Ascending aorta (tissue), 2 donors: ENCODE data around the gene CABP1. TPM values are rescaled to one million over a fixed set of nuclear protein-coding genes. Genes with fewer than 3 reads are reported as not detected.
"Not testable (repeated sequence)": the region's sequence is repeated elsewhere in the genome, so short reads cannot be mapped to it uniquely, and the experiment has no call there.

Source experiments
- DNase-seq, 2 donors: peaks; one replicate each; pipeline ENCODE4 v3.0.0-alpha.2; 2019; ENCODE audit warnings: low spot score in 2 of 2
- H3K27ac ChIP-seq, 2 donors: fragments of 200-600 bp; sonication (generic); one replicate each; pipeline ENCODE4 v1.5.1; 2016 to 2017; ENCODE audit warnings: mild to moderate bottlenecking in 1 of 2
- H3K27me3 ChIP-seq: fragments of 200-600 bp; sonication (generic); one replicate; pipeline ENCODE4 v1.5.1; 2017
- H3K36me3 ChIP-seq, 2 donors: fragments of 200-600 bp; sonication (generic); one replicate each; pipeline ENCODE4 v1.5.1; 2016
- H3K4me1 ChIP-seq, 2 donors: fragments of 200-600 bp; sonication (generic); one replicate each; pipeline ENCODE4 v1.5.1; 2016 to 2017; ENCODE audit warnings: mild to moderate bottlenecking in 1 of 2
- H3K4me3 ChIP-seq, 2 donors: fragments of 200-600 bp; sonication (generic); one replicate each; pipeline ENCODE4 v1.5.1; 2016 to 2017; ENCODE audit warnings: mild to moderate bottlenecking in 1 of 2
- H3K9me3 ChIP-seq, 2 donors: fragments of 200-600 bp; sonication (generic); one replicate each; pipeline ENCODE4 v1.5.1; 2016
- intact Hi-C: fragments of 100-400 bp; cut with DNase I; formaldehyde crosslinking; loops from one replicate; pipeline ENCODE4 v1.15.1; 2023
- total RNA-seq: library from RNA; depleted of rRNA; stranded (reverse); fragments of >200 nt; gene quantifications from one replicate; pipeline ENCODE4 v1.1.0, GENCODE V29; 2016
- TF ChIP-seq, protein P1 (sequence below), 3 experiments: fragments of 200-600 bp in 2 of 3; fragments of 450-650 bp in 1 of 3; sonication (generic) in 2 of 3; IDR thresholded peaks; one replicate each; pipeline ENCODE4 v1.5.1; 2016 to 2019; ENCODE audit warnings: antibody characterized with exemption in 3 of 3, mild to moderate bottlenecking in 1 of 3, moderate library complexity in 1 of 3

Gene CABP1
- total RNA-seq, 1 donor from 2014 or later, result 0.32 TPM

DNA sequence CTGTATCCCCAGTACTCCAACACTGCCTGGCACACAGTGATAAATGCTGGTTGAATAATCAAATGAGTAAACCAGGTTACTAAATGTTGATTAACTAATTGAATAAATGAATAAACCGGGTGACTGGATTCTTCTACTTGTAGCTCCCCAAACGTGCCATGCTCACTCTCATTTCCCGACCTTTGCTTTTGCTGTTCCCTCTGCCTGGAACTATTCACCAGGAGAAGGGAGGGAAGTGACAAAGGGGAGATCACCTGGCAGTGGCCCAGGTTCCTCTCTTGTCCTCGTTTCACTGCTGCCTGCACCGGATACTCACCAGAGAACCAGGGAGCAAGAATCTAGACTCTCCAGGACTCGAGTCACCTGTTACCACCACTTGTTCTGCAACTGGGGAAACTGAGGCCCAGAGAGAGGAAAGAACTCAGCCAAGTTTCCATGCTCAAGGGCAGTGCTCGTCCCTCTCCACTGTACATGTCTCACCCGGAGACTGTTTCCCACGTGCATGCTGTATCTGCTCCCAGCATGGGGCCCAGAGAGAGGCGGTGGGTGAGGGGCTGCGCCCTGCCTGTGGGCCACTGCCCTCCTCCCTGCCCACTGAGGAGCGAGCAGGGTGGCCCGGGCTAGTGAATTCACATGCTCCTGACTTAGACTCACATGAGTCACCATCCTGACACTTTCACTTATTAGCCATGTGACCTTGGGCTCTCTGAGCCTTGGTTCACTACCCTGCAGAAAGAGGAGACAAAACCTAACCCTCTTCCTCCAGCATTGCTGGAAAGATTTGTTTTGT lies 41.6 kb upstream of the CABP1 start:
- no peak for DNase-seq
- Histone ChIP-seq H3K27ac (no peak overlapping the region), H3K9me3 (no peaks in the 10 kb centered on the region), H3K4me3 (no peak overlapping the region), H3K4me1 (no peaks in the 10 kb centered on the region), H3K36me3 (no peaks in the 10 kb centered on the region), H3K27me3 (no peaks in the 10 kb centered on the region)
- intact Hi-C loops, result no loop called here
- TF ChIP-seq, protein P1, sequence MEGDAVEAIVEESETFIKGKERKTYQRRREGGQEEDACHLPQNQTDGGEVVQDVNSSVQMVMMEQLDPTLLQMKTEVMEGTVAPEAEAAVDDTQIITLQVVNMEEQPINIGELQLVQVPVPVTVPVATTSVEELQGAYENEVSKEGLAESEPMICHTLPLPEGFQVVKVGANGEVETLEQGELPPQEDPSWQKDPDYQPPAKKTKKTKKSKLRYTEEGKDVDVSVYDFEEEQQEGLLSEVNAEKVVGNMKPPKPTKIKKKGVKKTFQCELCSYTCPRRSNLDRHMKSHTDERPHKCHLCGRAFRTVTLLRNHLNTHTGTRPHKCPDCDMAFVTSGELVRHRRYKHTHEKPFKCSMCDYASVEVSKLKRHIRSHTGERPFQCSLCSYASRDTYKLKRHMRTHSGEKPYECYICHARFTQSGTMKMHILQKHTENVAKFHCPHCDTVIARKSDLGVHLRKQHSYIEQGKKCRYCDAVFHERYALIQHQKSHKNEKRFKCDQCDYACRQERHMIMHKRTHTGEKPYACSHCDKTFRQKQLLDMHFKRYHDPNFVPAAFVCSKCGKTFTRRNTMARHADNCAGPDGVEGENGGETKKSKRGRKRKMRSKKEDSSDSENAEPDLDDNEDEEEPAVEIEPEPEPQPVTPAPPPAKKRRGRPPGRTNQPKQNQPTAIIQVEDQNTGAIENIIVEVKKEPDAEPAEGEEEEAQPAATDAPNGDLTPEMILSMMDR (IDR thresholded peaks at IDR 0.05), result no peak

DNA sequence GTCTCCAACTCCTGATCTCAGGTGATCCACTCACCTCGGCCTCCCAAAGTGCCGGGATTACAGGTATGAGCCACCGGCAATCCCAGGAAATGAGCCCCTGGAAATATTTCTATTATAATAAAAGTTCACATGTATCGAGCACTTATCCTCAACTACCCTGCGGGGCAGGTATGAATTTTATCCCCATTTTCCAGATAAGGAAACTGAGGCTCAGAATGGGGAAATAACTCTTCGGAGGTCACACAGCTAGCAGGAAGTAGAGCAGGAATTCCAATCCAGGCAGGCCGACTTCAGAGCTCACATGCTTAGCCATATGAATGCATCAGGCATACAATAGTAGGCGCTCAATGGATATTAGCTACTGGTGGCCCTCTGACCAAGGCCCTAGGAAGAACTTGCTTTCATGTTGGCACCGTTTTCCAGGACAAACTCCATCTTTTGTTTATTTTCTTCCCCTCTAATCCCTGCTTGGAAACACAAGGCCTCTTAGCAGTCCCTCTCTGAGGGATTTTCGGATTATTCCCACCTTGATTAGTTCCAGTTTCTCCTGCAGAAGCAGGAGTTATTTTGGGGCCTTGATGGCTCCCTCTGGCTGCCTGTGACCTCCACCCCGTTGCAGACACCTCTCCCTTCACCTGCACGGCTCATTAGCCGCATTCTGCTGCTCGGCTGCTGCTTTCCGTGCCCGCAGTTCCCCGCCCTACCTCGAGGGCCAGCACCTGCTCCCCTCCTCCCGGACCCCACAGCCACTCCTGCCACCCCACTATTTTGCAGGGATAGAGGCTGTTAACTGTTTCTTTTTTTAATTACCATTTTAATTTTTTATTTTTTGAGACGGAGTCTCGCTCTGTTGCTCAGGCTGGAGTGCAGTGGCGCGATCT lies 40.5 kb upstream of the CABP1 start:
- intact Hi-C loops, result no loop called here
- TF ChIP-seq, protein P1 (IDR thresholded peaks at IDR 0.05), result no peak
- no peak for DNase-seq
- H3K9me3 ChIP-seq, result no peaks in the 10 kb centered on the region
- no peak overlapping the region for H3K27ac ChIP-seq
- H3K36me3 ChIP-seq, result no peaks in the 10 kb centered on the region
- no peaks in the 10 kb centered on the region for H3K4me1 ChIP-seq
- H3K27me3 ChIP-seq, result no peaks in the 10 kb centered on the region
- no peak overlapping the region for H3K4me3 ChIP-seq

DNA sequence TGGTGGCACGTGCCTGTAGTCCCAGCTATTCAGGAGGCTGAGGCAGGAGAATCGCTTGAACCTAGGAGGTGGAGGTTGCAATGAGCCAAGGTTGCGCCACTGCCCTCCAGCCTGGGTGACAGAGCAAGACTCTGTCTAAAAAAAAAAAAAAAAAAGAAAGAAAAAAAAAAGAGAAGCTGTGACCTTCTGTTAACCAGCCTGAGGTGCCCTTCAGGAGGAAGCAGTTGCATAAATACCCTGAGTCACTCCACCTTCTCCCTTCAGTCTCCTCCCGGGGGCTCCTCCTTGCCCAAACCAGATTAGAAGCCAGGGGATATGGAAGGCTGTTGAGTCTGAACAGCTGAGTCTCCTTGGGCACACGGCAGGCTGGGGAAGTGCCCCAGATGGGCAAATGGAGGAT lies 38.0 kb upstream of the CABP1 start:
- DNase-seq, H3K27ac ChIP-seq, H3K9me3 ChIP-seq, H3K4me3 ChIP-seq, H3K4me1 ChIP-seq, H3K27me3 ChIP-seq, intact Hi-C loops, H3K36me3 ChIP-seq: not testable (repeated sequence)

DNA sequence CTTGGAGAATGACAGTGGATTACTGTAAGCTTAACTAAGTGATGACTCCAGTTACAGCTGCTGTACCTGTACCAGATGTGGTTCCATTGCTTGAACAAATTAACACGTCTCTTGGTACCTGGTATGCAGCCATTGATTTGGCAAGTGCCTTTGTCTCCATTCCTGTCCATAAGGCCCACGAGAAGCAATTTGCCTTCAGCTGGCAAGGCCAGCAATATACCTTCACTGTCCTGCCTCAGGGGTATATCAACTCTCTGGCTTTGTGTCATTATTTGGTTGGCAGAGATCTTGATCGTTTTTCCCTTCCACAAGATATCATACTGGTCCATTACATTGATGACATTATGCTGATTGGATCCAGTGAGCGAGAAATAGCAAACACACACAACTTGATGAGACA lies 29.9 kb upstream of the CABP1 start:
- H3K4me3 ChIP-seq, result no peak overlapping the region
- H3K27me3 ChIP-seq, result no peaks in the 10 kb centered on the region
- DNase-seq, result no peak
- TF ChIP-seq, protein P1 (IDR thresholded peaks at IDR 0.05), result no peak
- no peak overlapping the region for H3K27ac ChIP-seq
- intact Hi-C loops, result no loop called here
- no peaks in the 10 kb centered on the region for H3K4me1 ChIP-seq
- no peaks in the 10 kb centered on the region for H3K9me3 ChIP-seq
- H3K36me3 ChIP-seq, result no peaks in the 10 kb centered on the region

DNA sequence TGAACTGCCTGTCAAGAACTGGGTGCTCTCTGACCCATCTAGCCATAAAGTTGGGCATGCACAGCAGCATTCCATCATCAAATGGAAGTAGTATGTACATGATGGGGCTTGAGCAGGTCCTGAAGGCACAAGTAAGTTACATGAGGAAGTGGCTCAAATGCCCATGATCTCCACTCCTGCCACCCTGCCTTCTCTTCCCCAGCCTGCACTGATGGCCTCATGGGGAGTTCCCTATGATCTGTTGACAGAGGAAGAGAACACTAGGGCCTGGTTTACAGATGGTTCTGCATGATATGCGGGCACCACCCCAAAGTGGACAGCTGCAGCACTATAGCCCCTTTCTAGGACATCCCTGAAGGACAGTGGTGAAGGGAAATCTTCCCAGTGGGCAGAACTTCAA lies 28.9 kb upstream of the CABP1 start:
- intact Hi-C loops, H3K27ac ChIP-seq, H3K9me3 ChIP-seq, H3K36me3 ChIP-seq, DNase-seq, H3K4me1 ChIP-seq, H3K4me3 ChIP-seq, H3K27me3 ChIP-seq: not testable (repeated sequence)

DNA sequence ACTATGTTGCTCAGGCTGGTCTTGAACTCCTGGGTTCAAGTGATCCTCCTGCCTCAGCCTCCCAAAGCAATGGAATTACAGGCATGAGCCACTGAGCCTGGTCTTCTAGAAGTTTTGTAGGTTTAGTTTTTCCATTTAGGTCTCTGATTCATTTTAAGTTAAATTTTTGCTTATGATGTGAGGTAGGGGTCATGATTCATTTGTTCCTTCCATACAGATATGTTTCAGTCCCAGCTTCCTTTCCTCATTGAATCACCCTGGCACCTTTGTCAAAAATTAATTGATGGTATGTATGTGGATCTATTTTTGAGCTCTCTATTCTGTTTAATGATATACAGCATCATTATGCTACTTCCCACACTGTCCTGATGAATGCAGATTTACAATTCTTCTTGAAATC lies 25.6 kb upstream of the CABP1 start:
- Histone ChIP-seq H3K4me3 (no peak overlapping the region), H3K4me1 (no peaks in the 10 kb centered on the region), H3K27ac (no peak overlapping the region), H3K36me3 (no peaks in the 10 kb centered on the region), H3K9me3 (no peaks in the 10 kb centered on the region), H3K27me3 (no peaks in the 10 kb centered on the region)
- DNase-seq, result no peak
- intact Hi-C loops, result no loop called here
- TF ChIP-seq, protein P1 (IDR thresholded peaks at IDR 0.05), result no peak

DNA sequence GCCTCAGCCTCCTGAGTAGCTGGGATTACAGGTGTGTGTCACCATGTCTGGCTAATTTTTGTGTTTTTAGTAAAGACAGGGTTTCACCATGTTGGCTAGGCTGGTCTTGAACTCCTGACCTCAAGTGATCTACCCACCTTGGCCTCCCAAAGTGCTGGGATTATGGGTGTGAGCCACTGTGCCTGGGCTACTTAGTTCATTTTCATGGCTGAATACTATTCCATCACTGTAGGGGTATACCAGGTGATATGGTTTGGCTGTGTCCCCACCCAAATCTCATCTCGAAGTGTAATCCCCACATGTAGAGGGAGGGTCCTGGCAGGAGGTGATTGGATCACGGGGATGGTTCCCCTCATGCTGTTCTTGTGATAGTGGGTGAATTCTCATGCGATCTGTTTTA lies 23.2 kb upstream of the CABP1 start:
- intact Hi-C loops, H3K9me3 ChIP-seq, H3K4me1 ChIP-seq: not testable (repeated sequence)

DNA sequence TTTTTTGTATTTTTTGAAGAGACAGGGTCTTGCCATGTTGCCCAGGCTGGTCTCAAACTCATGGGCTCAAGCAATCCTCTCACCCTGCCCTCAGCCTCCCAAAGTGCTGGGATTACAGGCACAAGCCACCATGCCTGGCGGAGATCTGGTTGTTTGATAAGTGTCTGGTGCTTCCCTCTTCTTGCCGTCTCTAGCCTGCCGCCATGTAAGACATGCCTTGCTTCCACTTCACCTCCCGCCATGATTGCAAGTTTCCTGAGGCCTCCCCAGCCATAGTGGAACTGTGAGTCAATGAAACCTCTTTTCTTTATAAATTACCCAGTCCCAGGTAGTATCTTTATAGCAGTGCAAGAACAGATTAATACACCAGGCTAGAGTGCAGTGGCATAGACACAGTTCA lies 22.7 kb upstream of the CABP1 start:
- H3K27ac ChIP-seq, H3K36me3 ChIP-seq, intact Hi-C loops, H3K27me3 ChIP-seq, H3K4me1 ChIP-seq, DNase-seq, H3K9me3 ChIP-seq, H3K4me3 ChIP-seq: not testable (repeated sequence)

More for the DNA sequence above, 23.2 kb upstream of the CABP1 start:
- DNase-seq, H3K36me3 ChIP-seq, H3K27me3 ChIP-seq, H3K4me3 ChIP-seq, H3K27ac ChIP-seq: not testable (repeated sequence)
